Suprapubic skin (tissue), 3 donors: Measurements from ENCODE around the gene ULK4.

Experiments
- CTCF ChIP-seq, 2 donors: fragments of 200-600 bp in 1 of 2; fragments of 450-650 bp in 1 of 2; sonication (generic) in 1 of 2; IDR thresholded peaks; one replicate each; pipeline ENCODE4 v1.5.1; 2016 to 2019; ENCODE audit warnings: antibody characterized with exemption in 2 of 2, mild to moderate bottlenecking in 1 of 2, moderate library complexity in 1 of 2
- POLR2A ChIP-seq, 2 donors: fragments of 450-650 bp; IDR thresholded peaks; one replicate each; pipeline ENCODE4 v1.6.1; 2017; ENCODE audit warnings: antibody characterized with exemption in 2 of 2, mild to moderate bottlenecking in 2 of 2, moderate library complexity in 2 of 2

DNA sequence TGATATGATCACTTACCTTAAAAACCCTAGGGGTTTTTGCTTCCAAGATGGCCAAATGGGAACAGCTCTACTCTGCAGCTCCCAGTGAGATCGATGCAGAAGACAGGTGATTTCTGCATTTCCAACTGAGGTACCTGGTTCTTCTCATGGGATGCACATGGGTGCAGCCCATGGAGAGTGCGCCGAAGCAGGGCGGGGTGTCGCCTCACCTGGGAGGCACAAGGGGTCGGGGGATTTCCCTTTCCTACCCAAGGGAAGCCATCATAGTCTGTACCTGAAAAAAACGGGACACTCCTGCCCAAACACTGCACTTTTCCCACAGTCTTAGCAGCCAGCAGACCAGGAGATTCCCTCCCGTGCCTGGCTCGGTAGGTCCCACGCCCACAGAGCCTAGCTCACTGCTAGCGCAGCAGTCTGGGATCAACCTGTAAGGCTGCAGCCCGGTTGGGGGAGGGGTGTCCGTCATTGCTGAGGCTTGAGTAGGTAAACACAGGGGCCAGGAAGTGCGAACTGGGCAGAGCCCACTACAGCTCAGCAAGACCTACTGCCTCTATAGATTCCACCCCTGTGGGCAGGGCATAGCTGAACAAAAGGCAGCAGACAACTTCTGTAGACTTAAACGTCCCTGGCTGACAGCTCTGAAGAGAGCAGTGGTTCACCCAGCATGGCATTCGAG is 684.0 kb downstream of the ULK4 start:
- TF ChIP-seq CTCF (IDR thresholded peaks at IDR 0.05): no peak
- no peak for TF ChIP-seq POLR2A (IDR thresholded peaks at IDR 0.05)
